B cell (primary cell): ENCODE measurements around the gene NCK2. TPM values are rescaled to one million over a fixed set of nuclear protein-coding genes. Genes with fewer than 3 reads are reported as not detected.

ENCODE experiments used
- ATAC-seq: fragments of 200-7000 bp; cut with Tn5 transposase; one replicate; pipeline ENCODE4 v1.10.0; 2021; ENCODE audit warnings: low read depth, mild to moderate bottlenecking, moderate number of reproducible peaks, moderate library complexity
- CTCF ChIA-PET: fragments of 350-600 bp; sonication (Branson Sonifier 250); formaldehyde crosslinking; loops from one replicate; lab custom pipeline; 2021; ENCODE audit warnings: antibody characterized with exemption, inconsistent platforms; lab: Charles Lee
- POLR2A ChIA-PET: fragments of 350-600 bp; sonication (Branson Sonifier 250); formaldehyde crosslinking; loops from one replicate; lab custom pipeline; 2021; ENCODE audit warnings: antibody characterized with exemption; lab: Charles Lee
- DNase-seq: peaks from one replicate; pipeline ENCODE4 v3.0.0; 2013
- H2AFZ ChIP-seq: 2 replicates; pipeline ENCODE4 v1.6.1; 2012; ENCODE audit warnings: mild to moderate bottlenecking, low read depth, low read length; ENCODE audit not compliant: insufficient read depth, poor library complexity, severe bottlenecking
- H3K27ac ChIP-seq, 2 donors: 1 replicate in 1 of 2; 2 replicates in 1 of 2; pipeline ENCODE4 v1.5.1; 2012 to 2013; ENCODE audit warnings: low read length in 2 of 2, mild to moderate bottlenecking in 2 of 2, moderate library complexity in 1 of 2
- H3K27me3 ChIP-seq, 4 experiments: fragments of 200-600 bp in 1 of 4; sonication (generic) in 1 of 4; replicated peaks in 1 of 4; 1 replicate in 2 of 4; 2 replicates in 2 of 4; pipeline versions ENCODE4 v1.6.1 to v1.7.0; 2013 to 2016; ENCODE audit warnings: low read length in 3 of 4, mild to moderate bottlenecking in 2 of 4, mixed read lengths in 1 of 4, moderate library complexity in 1 of 4; ENCODE audit not compliant: insufficient read depth in 4 of 4, control insufficient read depth in 3 of 4; ENCODE audit errors: control extremely low read depth in 1 of 4
- H3K36me3 ChIP-seq, 2 experiments: replicated peaks in 1 of 2; 1 replicate in 1 of 2; 2 replicates in 1 of 2; pipeline versions ENCODE4 v1.6.1 to v1.7.1; 2013; ENCODE audit warnings: low read length in 1 of 2; ENCODE audit not compliant: insufficient read depth in 2 of 2, control insufficient read depth in 1 of 2; ENCODE audit errors: control extremely low read depth in 1 of 2, extremely low read depth in 1 of 2
- H3K4me1 ChIP-seq, 2 donors: fragments of 200-600 bp in 1 of 2; sonication (generic) in 1 of 2; 1 replicate in 1 of 2; 2 replicates in 1 of 2; pipeline versions ENCODE4 v1.5.1 to v1.6.1; 2013 to 2017; ENCODE audit warnings: low read length in 2 of 2; ENCODE audit not compliant: control insufficient read depth in 2 of 2, insufficient read depth in 2 of 2
- H3K4me2 ChIP-seq: replicated peaks from 2 replicates; pipeline ENCODE3; 2012; ENCODE audit warnings: mild to moderate bottlenecking, low read depth, low read length; ENCODE audit not compliant: poor library complexity, severe bottlenecking
- H3K4me3 ChIP-seq, 5 experiments: fragments of 200-600 bp in 1 of 5; sonication (generic) in 1 of 5; 1 replicate in 3 of 5; 2 replicates in 2 of 5; pipeline versions ENCODE4 v1.5.1 to v1.7.0; 2011 to 2016; ENCODE audit warnings: low read length in 4 of 5, mild to moderate bottlenecking in 4 of 5, low read depth in 2 of 5, control low read depth in 1 of 5, moderate library complexity in 1 of 5; ENCODE audit not compliant: insufficient read depth in 1 of 5; ENCODE audit errors: control extremely low read depth in 1 of 5, extremely low read depth in 1 of 5
- H3K79me2 ChIP-seq: fragments of 200-600 bp; sonication (generic); one replicate; pipeline ENCODE4 v1.6.0; 2016; ENCODE audit warnings: low read length; ENCODE audit not compliant: control insufficient read depth, insufficient read depth
- H3K9ac ChIP-seq: fragments of 200-600 bp; sonication (generic); 2 replicates; pipeline ENCODE4 v1.6.1; 2017; ENCODE audit warnings: mild to moderate bottlenecking, low read length, moderate library complexity
- H3K9me3 ChIP-seq, 3 donors: one replicate each; pipeline versions ENCODE4 v1.6.1 to v1.7.1; 2013; ENCODE audit warnings: low read length in 2 of 3; ENCODE audit not compliant: control insufficient read depth in 2 of 3, insufficient read depth in 1 of 3; ENCODE audit errors: control extremely low read depth in 1 of 3
- H4K20me1 ChIP-seq: 2 replicates; pipeline ENCODE4 v1.6.0; 2012; ENCODE audit warnings: mild to moderate bottlenecking, low read length; ENCODE audit not compliant: insufficient read depth, control insufficient read depth, poor library complexity, severe bottlenecking
- H3K27ac Mint-ChIP-seq: one replicate; pipeline ENCODE4 v1.8.0; 2021; ENCODE audit warnings: mixed read lengths
- H3K27me3 Mint-ChIP-seq: one replicate; pipeline ENCODE4 v1.8.0; 2021; ENCODE audit warnings: mixed read lengths
- H3K4me1 Mint-ChIP-seq: one replicate; pipeline ENCODE4 v1.8.0; 2021; ENCODE audit warnings: mixed read lengths
- H3K4me3 Mint-ChIP-seq: one replicate; pipeline ENCODE4 v1.8.0; 2021; ENCODE audit warnings: mixed read lengths
- H3K9me3 Mint-ChIP-seq: one replicate; pipeline ENCODE4 v1.8.0; 2022; ENCODE audit warnings: mixed read lengths; ENCODE audit not compliant: insufficient read depth
- CTCF ChIP-seq: fragments of 200-600 bp; IDR thresholded peaks from one replicate; pipeline ENCODE4 v1.8.0; 2022; ENCODE audit warnings: antibody characterized with exemption, mild to moderate bottlenecking
- EZH2 ChIP-seq: IDR thresholded peaks from 2 replicates; pipeline ENCODE4 v1.6.1; 2012; ENCODE audit warnings: borderline replicate concordance, low read depth, mild to moderate bottlenecking, moderate library complexity, low read length; ENCODE audit not compliant: insufficient read depth, poor library complexity, severe bottlenecking
- WGBS: methylation state at CpG from one replicate; pipeline ENCODE4 v1.1.5; 2013; ENCODE audit warnings: missing lambda C conversion rate; ENCODE audit not compliant: insufficient coverage; 5-methylcytosine and 5-hydroxymethylcytosine counted together
- intact Hi-C: fragments of 100-400 bp; cut with micrococcal nuclease; formaldehyde crosslinking; loops from one replicate; pipeline ENCODE4 v1.10.0; 2022
- polyA plus RNA-seq: library from polyadenylated mRNA; depleted of rRNA; stranded (reverse); fragments of >200 nt; gene quantifications from 2 replicates; pipeline ENCODE4 v1.2.3, GENCODE V29; 2012
- total RNA-seq, 2 donors: library from RNA; stranded (reverse); fragments of 120-200 nt in 1 of 2; gene quantifications; 1 replicate in 1 of 2; 2 replicates in 1 of 2; pipeline versions ENCODE4 v1.2.3 to v1.2.4, GENCODE V29; 2013 to 2022

Gene NCK2
- total and polyA plus RNA-seq, 2 donors (not counting 1 experiment from before 2014, with no cell fraction given): 64.2 to 72.3 TPM

DNA sequence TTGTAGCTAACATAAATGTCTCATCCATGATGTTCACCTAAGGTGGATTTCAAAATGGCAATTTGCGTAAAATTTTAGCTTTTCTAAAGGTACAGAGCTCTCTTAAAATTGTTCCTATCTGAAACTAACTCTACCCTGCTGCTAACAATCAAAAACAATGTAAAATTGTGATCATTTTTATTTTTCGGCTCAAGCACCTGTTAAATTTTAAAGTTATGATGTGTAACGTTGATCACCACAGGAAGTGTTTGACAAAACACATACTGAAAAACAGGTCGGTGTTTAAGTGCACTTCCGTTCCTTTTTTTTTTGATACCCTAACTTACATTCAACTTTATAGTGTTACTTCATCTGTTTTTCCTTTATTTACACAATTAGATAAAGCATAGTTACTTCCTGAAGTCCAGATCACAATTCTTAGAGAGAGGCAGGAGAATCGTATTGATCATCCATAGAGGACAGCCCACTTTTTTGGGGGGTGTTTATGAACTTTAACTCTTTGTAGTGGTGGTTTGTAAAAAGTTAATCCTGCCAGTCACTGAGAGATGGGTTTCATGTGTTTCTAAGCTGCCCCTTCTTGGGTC lies 6.0 kb upstream of the NCK2 start:
- Histone ChIP-seq H3K36me3 (no peaks in the 10 kb centered on the region), H3K4me1 (peaks cover 38 to 53% of the 10 kb centered on the region in 2 donors), H3K4me3 (peak overlapping the region in 2 of 5 experiments; percentile 8 to 22), H3K9me3 (peaks cover 2 to 14% (median 5%) of the 10 kb centered on the region in 3 donors), H3K27me3 (no peaks in the 10 kb centered on the region), H3K9ac (peak overlapping the region; percentile 28), H3K4me2 (peak overlapping the region; percentile 50), H3K27ac (peak overlapping the region; percentile 62 to 75), H3K79me2 (peaks cover 6% of the 10 kb centered on the region), H4K20me1 (no peaks in the 10 kb centered on the region), H2AFZ (peak overlapping the region; percentile 66)
- DNase-seq (no peak), ATAC-seq (peak; percentile 57)
- H3K27ac Mint-ChIP-seq: peak overlapping the region; percentile 80
- ChIA-PET POLR2A (interaction anchor here (0.7 kb wide), 1 partner anchor 53 kb away, joined by 4 read pairs; no protein-coding TSS in a partner anchor), CTCF (interaction anchor here (1.0 to 1.1 kb wide), 2 partner anchors 38 to 60 kb away, joined by 3 read pairs; no protein-coding TSS in a partner anchor)
- intact Hi-C loops: no loop called here
- H3K27me3 Mint-ChIP-seq: no peaks in the 10 kb centered on the region
- H3K4me1 Mint-ChIP-seq: peaks cover 63% of the 10 kb centered on the region
- TF ChIP-seq CTCF (no peak), EZH2 (no peak)
- no peaks in the 10 kb centered on the region for H3K9me3 Mint-ChIP-seq
- no CpG with 5 or more reads among the region's 6 CpGs for WGBS
- peak overlapping the region; percentile 38 for H3K4me3 Mint-ChIP-seq

DNA sequence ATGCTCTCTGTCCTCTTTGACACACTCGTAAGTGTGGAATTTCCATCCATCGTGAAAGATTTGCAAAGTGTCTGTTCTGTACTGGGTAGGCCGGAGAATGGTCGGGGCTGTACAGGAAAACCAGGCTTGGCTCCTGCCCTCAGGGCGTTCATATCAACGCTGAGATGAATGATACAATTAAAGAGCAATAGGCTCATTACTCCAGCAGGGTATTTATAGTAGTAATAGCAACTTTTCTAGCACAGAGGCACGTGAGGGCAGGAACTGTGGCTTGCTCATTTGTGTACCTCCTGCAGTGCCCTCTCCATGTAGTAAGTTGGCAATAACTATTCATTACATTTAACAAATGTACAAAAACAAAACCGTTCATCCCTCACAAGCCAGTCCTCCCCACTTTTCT lies 5.3 kb upstream of the NCK2 start:
- no peaks in the 10 kb centered on the region for H4K20me1 ChIP-seq
- H3K4me3 ChIP-seq: no peak overlapping the region
- H3K27me3 Mint-ChIP-seq: no peaks in the 10 kb centered on the region
- H3K4me1 Mint-ChIP-seq: peaks cover 61% of the 10 kb centered on the region
- H2AFZ ChIP-seq: no peak overlapping the region
- no peak for DNase-seq
- peaks cover 2 to 14% (median 5%) of the 10 kb centered on the region in 3 donors for H3K9me3 ChIP-seq
- peak overlapping the region; percentile 62 to 75 for H3K27ac ChIP-seq
- H3K4me3 Mint-ChIP-seq: peak overlapping the region; percentile 38
- no peaks in the 10 kb centered on the region for H3K9me3 Mint-ChIP-seq
- peak overlapping the region; percentile 80 for H3K27ac Mint-ChIP-seq
- peaks cover 6% of the 10 kb centered on the region for H3K79me2 ChIP-seq
- no peaks in the 10 kb centered on the region for H3K27me3 ChIP-seq
- intact Hi-C loops: no loop called here
- ATAC-seq: no peak
- CTCF ChIA-PET: no interaction called here
- H3K4me2 ChIP-seq: peak overlapping the region; percentile 50
- peaks cover 42 to 57% of the 10 kb centered on the region in 2 donors for H3K4me1 ChIP-seq
- H3K9ac ChIP-seq: no peak overlapping the region
- WGBS: 80% methylated on average over 5 of the region's 8 CpGs
- TF ChIP-seq EZH2: no peak
- TF ChIP-seq CTCF: no peak
- POLR2A ChIA-PET: no interaction called here
- H3K36me3 ChIP-seq: no peaks in the 10 kb centered on the region
